Panc1 (cell line): ENCODE data around the gene SLIT1. TPM values are rescaled to one million over a fixed set of nuclear protein-coding genes. Genes with fewer than 3 reads are reported as not detected.

Source experiments
- ATAC-seq: fragments of 200-7000 bp; cut with Tn5 transposase; 2 replicates; pipeline ENCODE4 v1.9.1; 2020; ENCODE audit warnings: mild to moderate bottlenecking, moderate library complexity
- BruUV-seq: library from RNA; stranded (reverse); fragments of 400-500 nt; replicated peaks from 2 replicates; lab custom pipeline; 2021; lab: Mats Ljungman, UMichigan
- CTCF ChIA-PET: fragments of 300-600 bp; sonication (Branson Sonifier 250); formaldehyde crosslinking; loops from one replicate; lab custom pipeline; 2022; ENCODE audit warnings: antibody characterized with exemption; lab: Charles Lee
- POLR2A ChIA-PET: fragments of 300-600 bp; sonication (Branson Sonifier 250); formaldehyde crosslinking; loops from one replicate; lab custom pipeline; 2022; ENCODE audit warnings: antibody characterized with exemption; lab: Charles Lee
- DNase-seq: peaks from one replicate; pipeline ENCODE4 v3.0.0-alpha.2; 2010; ENCODE audit warnings: low read depth, low spot score
- H3K27ac ChIP-seq: 2 replicates; pipeline ENCODE4 v1.5.1; 2011; ENCODE audit warnings: mild to moderate bottlenecking, low read length, inconsistent platforms
- H3K27me3 ChIP-seq: fragments of 200-500 bp; sonication (Bioruptor generic); 2 replicates; pipeline ENCODE4 v1.6.0; 2014; ENCODE audit warnings: low read length, inconsistent platforms; ENCODE audit not compliant: control insufficient read depth, insufficient read depth
- H3K36me3 ChIP-seq: fragments of 200-500 bp; sonication (Bioruptor generic); 2 replicates; pipeline ENCODE4 v1.5.1; 2014; ENCODE audit warnings: inconsistent platforms, mild to moderate bottlenecking, low read length, moderate library complexity; ENCODE audit not compliant: control insufficient read depth, insufficient read depth
- H3K4me1 ChIP-seq: 2 replicates; pipeline ENCODE4 v1.5.1; 2011; ENCODE audit warnings: inconsistent platforms, mild to moderate bottlenecking, low read length, moderate library complexity; ENCODE audit not compliant: control insufficient read depth, insufficient read depth
- H3K4me3 ChIP-seq, 2 experiments: 2 replicates each; pipeline ENCODE4 v1.5.1; 2011 to 2012; ENCODE audit warnings: low read depth in 2 of 2, low read length in 2 of 2, mild to moderate bottlenecking in 2 of 2, inconsistent platforms in 1 of 2, moderate library complexity in 1 of 2
- H3K9me3 ChIP-seq: fragments of 200-500 bp; sonication (Bioruptor generic); 2 replicates; pipeline ENCODE4 v1.5.1; 2014; ENCODE audit warnings: low read depth, mild to moderate bottlenecking, inconsistent platforms, low read length, moderate library complexity; ENCODE audit not compliant: control insufficient read depth, insufficient read depth
- CTCF ChIP-seq: fragments of 450-650 bp; IDR thresholded peaks from 2 replicates; pipeline ENCODE4 v1.5.1; 2017; ENCODE audit warnings: mild to moderate bottlenecking
- POLR2AphosphoS5 ChIP-seq: IDR thresholded peaks from 2 replicates; pipeline ENCODE4 v1.6.1; 2012; ENCODE audit warnings: mild to moderate bottlenecking, low read depth, low read length, moderate library complexity
- SIN3A ChIP-seq: IDR thresholded peaks from 2 replicates; pipeline ENCODE4 v1.6.1; 2012; ENCODE audit warnings: low read depth, mild to moderate bottlenecking, low read length, moderate library complexity, borderline replicate concordance; ENCODE audit not compliant: insufficient read depth
- TCF7L2 ChIP-seq: IDR thresholded peaks from 2 replicates; pipeline ENCODE4 v1.6.1; 2011; ENCODE audit warnings: mild to moderate bottlenecking, low read depth, low read length, inconsistent platforms
- in situ Hi-C: cut with HindIII; loops from 2 replicates; pipeline ENCODE4 v1.10.0; 2016; ENCODE audit warnings: low sequenced_read_pairs, low pct_unique_long_range_greater_than_20kb
- intact Hi-C: fragments of 100-400 bp; cut with micrococcal nuclease; formaldehyde crosslinking; loops from one replicate; pipeline ENCODE4 v1.10.0; 2022; ENCODE audit not compliant: unreplicated experiment
- total RNA-seq: library from RNA; stranded (reverse); gene quantifications from one replicate; pipeline ENCODE4 v1.2.1, GENCODE V29; 2021; ENCODE audit not compliant: unreplicated experiment
- TF ChIP-seq, protein P1 (sequence below), 2 experiments: IDR thresholded peaks; 2 replicates each; pipeline ENCODE4 v1.6.1; 2011 to 2012; ENCODE audit warnings: low read depth in 2 of 2, control low read depth in 1 of 2, low read length in 1 of 2, mild to moderate bottlenecking in 1 of 2, moderate library complexity in 1 of 2; ENCODE audit not compliant: insufficient read depth in 1 of 2

SLIT1 gene
- total RNA-seq, 1 experiment from 2014 or later = 2.6 TPM

DNA sequence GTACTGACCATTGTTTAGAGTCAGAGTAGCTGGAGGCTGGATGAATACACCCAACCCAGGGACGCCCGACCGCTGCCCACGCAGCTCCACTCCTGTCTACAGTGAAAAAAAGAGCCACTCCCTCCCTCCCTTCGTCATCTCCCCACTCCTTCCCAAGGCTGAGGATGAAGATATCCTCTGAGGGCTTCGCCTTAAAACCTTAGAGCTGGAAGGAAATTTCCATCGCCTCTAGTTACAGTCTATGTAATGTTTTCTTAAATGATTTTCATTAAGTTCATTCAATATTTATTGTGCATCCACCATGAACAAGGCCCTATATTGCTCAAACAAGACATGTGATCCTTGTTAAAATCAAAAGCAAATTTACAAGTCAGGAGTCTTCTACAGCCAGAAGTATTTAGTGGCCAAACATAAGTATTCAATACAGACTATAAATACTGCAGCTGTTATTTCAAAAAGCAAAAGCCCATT lies 11.3 kb upstream of the SLIT1 start:
- CTCF ChIA-PET = interaction anchor here (0.5 to 1.9 kb wide), 11 partner anchors 13 to 124 kb away, joined by 3 to 6 read pairs (median 4); no protein-coding TSS in a partner anchor
- POLR2A ChIA-PET = interaction anchor here (0.6 kb wide), 2 partner anchors 10 to 1955 kb away, joined by 3 read pairs; no protein-coding TSS in a partner anchor
- Histone ChIP-seq H3K4me3 (no peak overlapping the region), H3K9me3 (no peaks in the 10 kb centered on the region), H3K36me3 (no peaks in the 10 kb centered on the region), H3K27me3 (no peaks in the 10 kb centered on the region), H3K4me1 (peaks cover 12% of the 10 kb centered on the region; the same call in 1 of the 2 replicates), H3K27ac (peak overlapping the region; percentile 64)
- TF ChIP-seq, protein P1, sequence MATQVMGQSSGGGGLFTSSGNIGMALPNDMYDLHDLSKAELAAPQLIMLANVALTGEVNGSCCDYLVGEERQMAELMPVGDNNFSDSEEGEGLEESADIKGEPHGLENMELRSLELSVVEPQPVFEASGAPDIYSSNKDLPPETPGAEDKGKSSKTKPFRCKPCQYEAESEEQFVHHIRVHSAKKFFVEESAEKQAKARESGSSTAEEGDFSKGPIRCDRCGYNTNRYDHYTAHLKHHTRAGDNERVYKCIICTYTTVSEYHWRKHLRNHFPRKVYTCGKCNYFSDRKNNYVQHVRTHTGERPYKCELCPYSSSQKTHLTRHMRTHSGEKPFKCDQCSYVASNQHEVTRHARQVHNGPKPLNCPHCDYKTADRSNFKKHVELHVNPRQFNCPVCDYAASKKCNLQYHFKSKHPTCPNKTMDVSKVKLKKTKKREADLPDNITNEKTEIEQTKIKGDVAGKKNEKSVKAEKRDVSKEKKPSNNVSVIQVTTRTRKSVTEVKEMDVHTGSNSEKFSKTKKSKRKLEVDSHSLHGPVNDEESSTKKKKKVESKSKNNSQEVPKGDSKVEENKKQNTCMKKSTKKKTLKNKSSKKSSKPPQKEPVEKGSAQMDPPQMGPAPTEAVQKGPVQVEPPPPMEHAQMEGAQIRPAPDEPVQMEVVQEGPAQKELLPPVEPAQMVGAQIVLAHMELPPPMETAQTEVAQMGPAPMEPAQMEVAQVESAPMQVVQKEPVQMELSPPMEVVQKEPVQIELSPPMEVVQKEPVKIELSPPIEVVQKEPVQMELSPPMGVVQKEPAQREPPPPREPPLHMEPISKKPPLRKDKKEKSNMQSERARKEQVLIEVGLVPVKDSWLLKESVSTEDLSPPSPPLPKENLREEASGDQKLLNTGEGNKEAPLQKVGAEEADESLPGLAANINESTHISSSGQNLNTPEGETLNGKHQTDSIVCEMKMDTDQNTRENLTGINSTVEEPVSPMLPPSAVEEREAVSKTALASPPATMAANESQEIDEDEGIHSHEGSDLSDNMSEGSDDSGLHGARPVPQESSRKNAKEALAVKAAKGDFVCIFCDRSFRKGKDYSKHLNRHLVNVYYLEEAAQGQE (IDR thresholded peaks at IDR 0.05; ENCODE audit: insufficient read depth in 1 of 2, low read depth in 2 of 2, low read length in 1 of 2) = no peak
- TF ChIP-seq CTCF (no peak), POLR2AphosphoS5 (no peak), TCF7L2 (no peak), SIN3A (no peak)
- peak; percentile 9; the same call in 1 of the 2 replicates for ATAC-seq
- no peak for DNase-seq
- in situ Hi-C loops = no loop called here
- intact Hi-C loops = no loop called here
- BruUV-seq = no TSS peak

GRCh38 chr10:97196223-97197029 lies 10.7 kb upstream of the SLIT1 start:
- in situ Hi-C loops (no loop called here), intact Hi-C loops (no loop called here)
- Histone ChIP-seq H3K27ac (peak overlapping the region; percentile 64), H3K4me3 (peak overlapping the region; percentile 47 to 74), H3K4me1 (peaks cover 12% of the 10 kb centered on the region; the same call in 1 of the 2 replicates), H3K9me3 (no peaks in the 10 kb centered on the region), H3K36me3 (no peaks in the 10 kb centered on the region), H3K27me3 (no peaks in the 10 kb centered on the region)
- ChIA-PET CTCF (interaction anchor here (0.5 to 1.9 kb wide), 12 partner anchors 14 to 122 kb away, joined by 3 to 6 read pairs (median 4); no protein-coding TSS in a partner anchor), POLR2A (interaction anchor here (0.6 kb wide), 2 partner anchors 11 to 1956 kb away, joined by 3 read pairs; no protein-coding TSS in a partner anchor)
- BruUV-seq = no TSS peak
- DNase-seq (peak; percentile 36), ATAC-seq (peak; percentile 94)
- TF ChIP-seq SIN3A (no peak), TCF7L2 (no peak), CTCF (peak; percentile 95), POLR2AphosphoS5 (no peak)
- TF ChIP-seq, protein P1 (IDR thresholded peaks at IDR 0.05; ENCODE audit: insufficient read depth in 1 of 2, low read depth in 2 of 2, low read length in 1 of 2) = no peak
